Neural cell (in vitro differentiated cells): ENCODE measurements around the gene TANGO6. TPM values are rescaled to one million over a fixed set of nuclear protein-coding genes. Genes with fewer than 3 reads are reported as not detected.

ENCODE experiments used
- H2AFZ ChIP-seq: fragments of 200-600, 300-800 bp; sonication (generic), shearing (Covaris generic); 2 replicates; pipeline ENCODE4 v1.6.0; 2014; ENCODE audit warnings: low read depth, mild to moderate bottlenecking, antibody characterized with exemption, low read length, moderate library complexity
- H3F3A ChIP-seq: fragments of 200-600 bp; shearing (Covaris generic); 2 replicates; pipeline ENCODE4 v1.6.1; 2016; ENCODE audit warnings: mild to moderate bottlenecking, moderate library complexity, mixed read lengths, antibody characterized with exemption, low read length; ENCODE audit not compliant: insufficient read depth, poor library complexity, severe bottlenecking
- H3K27ac ChIP-seq: fragments of 200-600, 300-800 bp; sonication (generic), shearing (Covaris generic); 2 replicates; pipeline ENCODE4 v1.5.1; 2014; ENCODE audit warnings: mild to moderate bottlenecking, low read length, moderate library complexity
- H3K27me3 ChIP-seq: fragments of 300-800, 200-600 bp; sonication (generic), shearing (Covaris generic); 2 replicates; pipeline ENCODE4 v1.6.0; 2014; ENCODE audit warnings: mild to moderate bottlenecking, low read depth, low read length, moderate library complexity; ENCODE audit not compliant: insufficient read depth
- H3K36me3 ChIP-seq: fragments of 300-800, 200-600 bp; sonication (generic), shearing (Covaris generic); 2 replicates; pipeline ENCODE4 v1.5.1; 2014; ENCODE audit warnings: mild to moderate bottlenecking, antibody characterized with exemption, low read length, moderate library complexity; ENCODE audit not compliant: insufficient read depth
- H3K4me2 ChIP-seq: fragments of 300-800, 200-600 bp; sonication (generic), shearing (Covaris generic); 2 replicates; pipeline ENCODE4 v1.6.0; 2014; ENCODE audit warnings: mild to moderate bottlenecking, low read length
- H3K4me3 ChIP-seq: fragments of 300-800, 200-600 bp; sonication (generic), shearing (Covaris generic); 2 replicates; pipeline ENCODE4 v1.5.1; 2014; ENCODE audit warnings: mild to moderate bottlenecking, low read length, moderate library complexity
- H3K79me2 ChIP-seq: fragments of 200-600 bp; shearing (Covaris generic); replicated peaks from 2 replicates; pipeline ENCODE4 v1.6.0; 2014; ENCODE audit warnings: mild to moderate bottlenecking, low read length, moderate library complexity; ENCODE audit not compliant: insufficient read depth
- H3K9ac ChIP-seq: fragments of 300-800, 200-600 bp; sonication (generic), shearing (Covaris generic); 2 replicates; pipeline ENCODE4 v1.6.1; 2016; ENCODE audit warnings: mild to moderate bottlenecking, low read length, mixed read lengths
- H3K9me2 ChIP-seq: fragments of 200-600 bp; shearing (Covaris generic); 2 replicates; pipeline ENCODE4 v1.6.1; 2016; ENCODE audit warnings: mild to moderate bottlenecking, low read length, mixed read lengths; ENCODE audit not compliant: insufficient read depth
- H3K9me3 ChIP-seq: fragments of 200-600, 300-800 bp; sonication (generic), shearing (Covaris generic); 2 replicates; pipeline ENCODE4 v1.6.1; 2016; ENCODE audit warnings: mild to moderate bottlenecking, mixed run types, low read length, moderate library complexity, mixed read lengths
- H4K20me1 ChIP-seq: fragments of 200-600 bp; shearing (Covaris generic); 2 replicates; pipeline ENCODE4 v1.6.1; 2016; ENCODE audit warnings: mild to moderate bottlenecking, mixed run types; ENCODE audit not compliant: insufficient read depth
- CTCF ChIP-seq: fragments of 450-650 bp; IDR thresholded peaks from 2 replicates; pipeline ENCODE4 v1.5.1; 2014; ENCODE audit warnings: antibody characterized with exemption, mild to moderate bottlenecking, moderate library complexity; ENCODE audit not compliant: poor library complexity, severe bottlenecking
- EP300 ChIP-seq: fragments of 450-650 bp; conservative IDR thresholded peaks from 2 replicates; pipeline ENCODE4 v1.6.1; 2014; ENCODE audit warnings: antibody characterized with exemption, mild to moderate bottlenecking, moderate library complexity; ENCODE audit not compliant: poor library complexity, severe bottlenecking
- EZH2 ChIP-seq: fragments of 200-600, 300-800 bp; shearing (Covaris generic), sonication (generic); IDR thresholded peaks from 2 replicates; pipeline ENCODE4 v1.6.1; 2014; ENCODE audit warnings: antibody characterized with exemption, low read length, borderline replicate concordance, mild to moderate bottlenecking; ENCODE audit not compliant: insufficient read depth, poor library complexity, severe bottlenecking
- MXI1 ChIP-seq: fragments of 450-650 bp; conservative IDR thresholded peaks from 2 replicates; pipeline ENCODE4 v1.6.1; 2014; ENCODE audit warnings: antibody characterized with exemption, mild to moderate bottlenecking; ENCODE audit not compliant: poor library complexity, severe bottlenecking
- POLR2AphosphoS5 ChIP-seq: IDR thresholded peaks from 2 replicates; pipeline ENCODE4 v1.6.1; 2012
- RAD21 ChIP-seq: fragments of 450-650 bp; conservative IDR thresholded peaks from 2 replicates; pipeline ENCODE4 v1.6.1; 2014; ENCODE audit warnings: antibody characterized with exemption, mild to moderate bottlenecking, moderate library complexity
- REST ChIP-seq: IDR thresholded peaks from 2 replicates; pipeline ENCODE4 v1.6.1; 2012; ENCODE audit warnings: borderline replicate concordance
- SMC3 ChIP-seq: fragments of 450-650 bp; conservative IDR thresholded peaks from 2 replicates; pipeline ENCODE4 v1.6.1; 2014; ENCODE audit warnings: antibody characterized with exemption, mild to moderate bottlenecking, moderate library complexity; ENCODE audit not compliant: poor library complexity
- TAF1 ChIP-seq: IDR thresholded peaks from 2 replicates; pipeline ENCODE4 v1.6.1; 2012; ENCODE audit warnings: low read depth
- polyA plus RNA-seq: library from polyadenylated mRNA; depleted of rRNA; stranded (reverse); fragments of >200 nt; gene quantifications from 2 replicates; pipeline ENCODE4 v1.2.3, GENCODE V29; 2014

The TANGO6 gene
- polyA plus RNA-seq, 1 donor from 2014 or later: 9.5 TPM

DNA sequence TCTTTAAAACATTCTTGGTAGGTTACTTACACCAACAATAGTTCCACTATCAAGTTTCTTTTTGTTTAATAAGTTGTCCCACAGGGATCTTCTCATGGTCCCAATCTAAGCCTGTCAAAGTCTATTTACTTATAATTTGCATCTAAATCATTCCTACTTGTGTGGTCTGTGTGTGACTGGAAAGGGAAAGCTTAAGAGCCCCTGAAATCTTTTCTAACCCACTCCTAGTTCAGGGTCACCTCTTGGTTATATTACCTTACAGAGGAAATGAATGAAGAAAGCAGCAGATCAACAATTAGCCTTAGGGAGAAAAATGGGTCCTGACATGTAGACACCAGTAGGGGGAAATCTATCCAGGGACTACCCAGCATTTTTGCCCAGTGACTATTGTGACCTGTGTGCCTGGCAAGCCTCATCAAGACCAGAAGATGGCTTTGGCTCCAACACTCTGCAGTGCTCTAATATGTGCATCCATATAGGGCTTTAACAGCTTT lies 151.7 kb downstream of the TANGO6 start:
- Histone ChIP-seq H3K27ac (no peak overlapping the region), H4K20me1 (no peaks in the 10 kb centered on the region), H3K4me2 (no peak overlapping the region), H3K36me3 (no peaks in the 10 kb centered on the region), H3K9me3 (no peaks in the 10 kb centered on the region), H3K79me2 (no peaks in the 10 kb centered on the region), H3K9me2 (no peaks in the 10 kb centered on the region), H2AFZ (no peak overlapping the region), H3K9ac (no peak overlapping the region), H3K27me3 (no peaks in the 10 kb centered on the region), H3F3A (no peaks in the 10 kb centered on the region), H3K4me3 (no peak overlapping the region)
- no peak for TF ChIP-seq POLR2AphosphoS5

DNA sequence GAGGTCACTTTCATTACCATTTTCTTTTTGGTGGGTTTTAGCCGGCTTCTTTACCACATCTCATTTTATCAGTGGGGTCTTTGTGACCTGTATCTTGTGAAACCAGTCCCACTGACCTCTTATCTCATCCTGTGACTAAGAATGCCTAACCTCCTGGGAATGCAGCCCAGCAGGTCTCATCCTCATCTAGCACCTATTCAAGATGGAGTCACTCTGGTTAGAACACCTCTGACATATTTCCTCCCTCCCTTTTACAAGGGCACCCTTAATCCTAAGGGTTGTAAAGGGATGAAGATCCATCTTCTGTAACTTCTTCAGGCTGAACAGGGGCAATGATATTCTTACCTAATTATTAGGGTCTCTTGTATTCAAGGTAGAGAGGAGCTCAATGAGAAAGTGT lies 154.2 kb downstream of the TANGO6 start:
- Histone ChIP-seq H3K27ac (no peak overlapping the region), H3F3A (no peaks in the 10 kb centered on the region), H3K36me3 (no peaks in the 10 kb centered on the region), H2AFZ (no peak overlapping the region), H3K4me3 (no peak overlapping the region), H3K27me3 (no peaks in the 10 kb centered on the region), H3K4me2 (no peak overlapping the region), H3K79me2 (no peaks in the 10 kb centered on the region), H4K20me1 (no peaks in the 10 kb centered on the region), H3K9ac (no peak overlapping the region), H3K9me2 (no peaks in the 10 kb centered on the region), H3K9me3 (no peaks in the 10 kb centered on the region)
- TF ChIP-seq REST (no peak), SMC3 (no peak), EP300 (no peak)

- Histone ChIP-seq H3K27me3 (no peaks in the 10 kb centered on the region), H3K36me3 (no peaks in the 10 kb centered on the region), H3K27ac (no peak overlapping the region), H3K79me2 (no peaks in the 10 kb centered on the region), H3F3A (no peaks in the 10 kb centered on the region), H3K9me3 (no peaks in the 10 kb centered on the region), H3K9ac (no peak overlapping the region), H4K20me1 (no peaks in the 10 kb centered on the region), H3K4me3 (no peak overlapping the region), H3K4me2 (no peak overlapping the region), H3K9me2 (no peaks in the 10 kb centered on the region), H2AFZ (no peak overlapping the region)
- TF ChIP-seq TAF1 (no peak), EP300 (no peak), CTCF (no peak), EZH2 (no peak), SMC3 (no peak), MXI1 (no peak), POLR2AphosphoS5 (no peak), RAD21 (no peak), REST (no peak)
Measured at GRCh38 chr16:68999114-68999513, 155.8 kb downstream of the TANGO6 start.
